GM18498 (cell line): ENCODE results near the gene DLD.
"Not testable (repeated sequence)": the region's sequence is repeated elsewhere in the genome, so short reads cannot be mapped to it uniquely, and the experiment has no call there.

Source experiments
- ATAC-seq: cut with Tn5 transposase; IDR thresholded peaks from one replicate; pipeline ENCODE4 v1.9.1; 2021; ENCODE audit warnings: mild to moderate bottlenecking, moderate library complexity; ENCODE audit not compliant: unreplicated experiment

The DLD gene

GRCh38 chr7:107943018-107943417 lies 52.0 kb downstream of the DLD start:
- ATAC-seq, result no peak

DNA sequence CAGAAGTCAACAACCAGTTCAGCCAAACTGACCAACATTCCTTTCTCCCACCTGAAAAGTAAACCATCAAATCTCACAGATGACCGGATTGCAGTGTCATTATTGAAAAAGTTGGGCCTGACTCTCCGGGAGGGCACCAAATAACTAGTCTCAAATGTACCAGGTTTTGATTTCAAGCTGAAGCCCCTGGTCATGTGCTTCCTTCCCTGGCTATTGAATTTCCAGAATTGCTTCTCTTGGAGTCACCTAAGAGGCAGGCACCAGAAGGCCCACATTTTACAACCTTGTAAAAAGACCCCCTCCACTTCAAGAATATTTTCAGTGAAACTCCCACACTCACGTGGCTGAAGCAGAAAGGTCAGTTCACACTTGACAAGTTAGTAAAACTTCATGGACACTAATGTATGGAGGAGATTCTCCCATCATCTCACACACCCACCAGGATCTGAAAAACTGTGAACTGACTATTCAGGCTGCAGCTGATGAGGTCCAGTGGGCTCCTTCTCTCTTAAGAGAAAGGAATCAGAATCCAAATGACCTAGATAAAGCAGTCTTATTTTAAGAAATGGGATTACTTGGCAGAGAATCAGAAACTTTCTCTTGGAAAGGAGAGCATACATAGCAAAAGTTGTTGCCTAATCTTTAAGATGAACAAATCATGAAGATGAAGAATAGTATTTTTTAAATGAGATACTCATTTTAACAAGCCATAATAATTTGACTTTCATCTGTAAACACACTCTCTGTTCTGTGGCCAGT lies 53.6 kb downstream of the DLD start:
- no peak for ATAC-seq

DNA sequence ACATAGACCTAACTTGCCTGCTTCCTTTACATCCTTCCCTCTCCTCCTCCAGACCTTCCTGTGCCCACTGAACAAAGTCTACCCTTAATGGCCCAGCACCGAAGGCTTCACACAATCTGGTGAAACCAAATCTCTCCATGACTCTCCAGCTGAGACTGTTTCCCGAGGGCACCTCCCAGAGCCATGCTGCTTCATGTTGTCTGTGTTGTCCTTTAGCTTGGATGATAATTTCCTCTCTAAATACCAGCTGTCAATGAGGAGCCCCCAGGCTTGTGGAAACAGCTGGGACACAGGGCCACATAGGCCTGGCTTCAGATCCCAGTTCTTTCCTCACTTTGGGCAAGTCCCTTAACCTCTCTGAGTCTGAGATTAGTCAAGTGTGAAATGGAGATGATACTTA lies 54.3 kb downstream of the DLD start:
- no peak for ATAC-seq

DNA sequence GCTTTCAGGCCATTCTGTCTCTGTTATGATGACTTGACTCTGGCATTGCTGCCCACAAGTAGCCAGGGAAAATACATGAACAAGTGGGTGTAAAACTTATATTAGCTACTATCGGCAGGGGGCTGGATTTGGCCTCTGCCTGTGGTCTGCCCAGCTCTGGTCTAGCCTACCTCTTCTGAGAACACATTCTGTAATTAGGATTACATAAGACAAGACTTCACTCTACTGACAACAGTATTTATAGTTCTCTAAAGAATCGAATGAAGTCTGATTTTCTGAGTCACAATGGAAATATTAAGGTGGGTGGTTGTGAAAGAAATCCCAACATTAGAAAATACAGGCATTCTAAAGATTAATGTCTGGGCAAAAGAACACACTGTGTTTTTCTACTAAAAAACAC lies 55.5 kb downstream of the DLD start:
- no peak for ATAC-seq

DNA sequence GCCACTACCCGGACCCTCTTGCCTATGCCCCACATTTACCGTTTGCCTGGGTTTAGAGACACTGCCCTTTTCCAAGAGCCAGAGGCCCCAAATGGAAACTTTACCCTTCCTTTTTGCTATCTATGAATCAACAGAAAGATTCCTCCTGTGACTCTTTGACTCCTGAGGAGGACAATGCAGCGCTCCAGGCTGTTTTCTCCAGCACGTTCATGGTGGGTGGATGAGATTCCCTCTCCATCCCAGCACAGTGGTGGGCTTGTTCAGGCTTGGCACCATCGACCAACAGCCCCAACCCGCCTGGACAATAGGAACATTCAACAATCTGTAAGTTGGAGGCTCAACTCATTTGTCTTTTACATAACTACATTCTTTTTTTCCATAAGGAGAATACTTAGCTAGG lies 55.9 kb downstream of the DLD start:
- ATAC-seq, result no peak

GRCh38 chr7:107948645-107949442 lies 57.9 kb downstream of the DLD start:
- ATAC-seq, result no peak

- no peak for ATAC-seq
Observed at GRCh38 chr7:107949443-107949935, 58.5 kb downstream of the DLD start.

- ATAC-seq, result no peak
Observed at GRCh38 chr7:107951172-107951787, 60.3 kb downstream of the DLD start.

- no peak for ATAC-seq
Observed at GRCh38 chr7:107951896-107952295, 60.9 kb downstream of the DLD start.

- ATAC-seq, result no peak
Observed at GRCh38 chr7:107953265-107953923, 62.4 kb downstream of the DLD start.

GRCh38 chr7:107953924-107954303 lies 62.9 kb downstream of the DLD start:
- no peak for ATAC-seq

- ATAC-seq, result no peak
Observed at GRCh38 chr7:107955394-107955793, 64.4 kb downstream of the DLD start.

DNA sequence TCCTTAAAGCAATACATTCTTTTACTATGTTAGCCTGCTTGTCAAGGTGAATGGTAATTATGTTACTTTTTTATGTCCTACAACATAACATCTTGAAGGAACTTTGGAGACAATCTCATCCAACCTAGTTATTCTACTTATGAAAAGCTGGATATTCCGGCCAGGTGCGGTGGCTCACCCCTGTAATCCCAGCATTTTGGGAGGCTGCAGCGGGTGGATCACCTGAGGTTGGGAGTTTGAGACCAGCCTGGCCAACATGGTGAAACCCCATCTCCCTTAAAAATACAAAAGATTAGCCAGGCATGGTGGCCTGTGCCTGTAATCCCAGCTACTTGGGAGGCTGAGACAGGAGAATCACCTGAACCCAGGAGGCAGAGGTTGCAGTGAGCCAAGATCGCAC lies 66.0 kb downstream of the DLD start:
- ATAC-seq, result not testable (repeated sequence)

DNA sequence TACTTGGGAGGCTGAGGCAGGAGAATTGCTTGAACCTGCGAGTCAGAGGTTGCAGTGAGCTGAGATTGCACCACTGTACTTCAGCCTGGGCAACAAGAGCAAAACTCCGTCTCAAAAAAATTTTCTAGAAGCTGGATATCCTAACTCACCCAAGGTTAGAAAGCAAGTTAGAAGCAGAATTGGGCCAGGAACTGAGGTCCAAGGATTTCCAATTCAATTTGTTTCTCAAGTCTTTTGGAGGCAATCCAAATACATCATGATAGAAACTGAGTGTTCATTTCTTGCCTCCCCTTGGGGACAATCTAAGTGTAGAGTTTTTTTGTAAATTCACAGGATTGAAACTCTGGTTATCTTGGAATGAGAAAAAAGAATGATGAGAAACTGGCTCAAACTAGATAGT lies 66.5 kb downstream of the DLD start:
- no peak for ATAC-seq

DNA sequence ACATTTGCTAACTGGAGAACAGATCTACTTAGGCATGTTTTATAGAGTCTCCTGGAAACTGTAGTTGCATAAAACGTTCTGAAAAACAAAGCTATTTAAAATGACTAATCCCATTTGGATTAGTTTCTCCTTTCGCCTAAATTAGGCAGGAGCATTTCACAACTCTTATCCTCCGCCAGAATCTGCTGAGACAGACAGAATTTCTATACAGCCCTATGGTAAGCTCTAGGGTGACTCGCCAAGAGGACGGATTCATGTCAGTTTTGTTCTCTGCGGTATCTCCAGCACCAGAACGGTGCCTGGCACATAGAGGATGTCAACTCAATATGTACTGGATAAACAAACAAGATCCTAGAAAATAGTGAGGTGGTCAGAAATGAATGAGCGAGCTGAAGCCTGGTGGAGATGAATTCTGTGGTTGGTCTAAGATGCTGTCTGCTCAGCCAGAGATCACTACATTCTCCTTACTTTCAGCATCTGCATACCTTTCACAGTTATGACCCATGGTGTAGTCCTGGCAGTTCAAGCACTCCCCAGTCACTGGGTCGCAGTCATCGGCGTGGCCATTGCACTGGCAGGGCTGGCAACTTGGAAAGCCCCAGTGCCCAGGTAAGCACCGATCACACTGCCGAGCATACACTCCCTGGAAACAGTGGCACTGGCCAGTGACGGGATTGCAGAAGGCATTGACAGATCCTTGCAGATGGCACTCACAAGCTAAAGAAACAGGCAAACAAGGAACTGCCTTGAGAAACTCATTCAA lies 68.0 kb downstream of the DLD start:
- ATAC-seq, result no peak

GRCh38 chr7:107959527-107959898 lies 68.5 kb downstream of the DLD start:
- no peak for ATAC-seq

- ATAC-seq, result no peak
Observed at GRCh38 chr7:107960272-107960671, 69.3 kb downstream of the DLD start.

GRCh38 chr7:107961405-107961804 lies 70.4 kb downstream of the DLD start:
- no peak for ATAC-seq

DNA sequence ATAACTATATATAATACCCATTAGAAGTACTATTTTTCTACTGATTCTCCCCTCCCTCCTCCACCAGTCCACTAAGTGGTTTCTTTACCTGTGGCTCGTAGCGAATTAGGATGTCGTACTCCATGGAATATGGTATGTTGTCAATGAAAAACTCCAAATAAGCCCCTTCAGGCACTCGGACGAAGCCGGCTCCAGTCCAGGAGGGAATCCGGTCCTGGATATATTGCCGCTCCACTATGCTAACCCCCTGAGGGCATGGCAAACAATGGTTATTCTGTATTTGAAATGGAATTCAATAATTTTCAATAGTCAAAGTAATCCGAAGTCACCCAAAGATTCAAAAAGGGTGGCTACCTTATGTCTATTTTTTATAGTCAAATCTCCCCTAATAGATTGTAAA lies 71.8 kb downstream of the DLD start:
- no peak for ATAC-seq

GRCh38 chr7:107964510-107964909 lies 73.5 kb downstream of the DLD start:
- no peak for ATAC-seq

DNA sequence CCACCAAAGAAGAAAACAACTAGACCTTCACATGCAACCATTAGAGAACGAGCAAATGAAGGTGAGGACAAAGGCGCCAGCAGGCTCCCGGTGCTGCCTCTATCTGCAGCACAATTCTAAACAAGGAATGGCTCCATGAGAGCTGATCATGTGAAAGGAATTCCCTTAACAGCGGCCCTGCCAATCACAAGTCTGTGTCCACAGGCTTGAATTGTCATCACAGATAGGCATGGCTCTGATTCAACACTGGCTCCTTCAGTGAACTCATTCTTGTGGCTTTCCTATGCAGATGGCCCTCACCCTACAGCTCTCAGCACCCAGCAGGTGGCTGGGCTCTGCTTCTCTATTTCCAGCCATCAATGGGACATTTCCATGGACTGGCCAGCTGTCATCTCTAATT lies 75.7 kb downstream of the DLD start:
- no peak for ATAC-seq
